GM12892 (cell line): ENCODE measurements around the gene OR4D11.

Source experiments
- POLR2A ChIP-seq: IDR thresholded peaks from 2 replicates; pipeline ENCODE4 v1.6.1; 2011; ENCODE audit warnings: low read depth, low read length, control low read depth
- POLR2AphosphoS5 ChIP-seq: IDR thresholded peaks from 2 replicates; pipeline ENCODE4 v1.6.1; 2011; ENCODE audit warnings: low read depth, low read length, control low read depth

DNA sequence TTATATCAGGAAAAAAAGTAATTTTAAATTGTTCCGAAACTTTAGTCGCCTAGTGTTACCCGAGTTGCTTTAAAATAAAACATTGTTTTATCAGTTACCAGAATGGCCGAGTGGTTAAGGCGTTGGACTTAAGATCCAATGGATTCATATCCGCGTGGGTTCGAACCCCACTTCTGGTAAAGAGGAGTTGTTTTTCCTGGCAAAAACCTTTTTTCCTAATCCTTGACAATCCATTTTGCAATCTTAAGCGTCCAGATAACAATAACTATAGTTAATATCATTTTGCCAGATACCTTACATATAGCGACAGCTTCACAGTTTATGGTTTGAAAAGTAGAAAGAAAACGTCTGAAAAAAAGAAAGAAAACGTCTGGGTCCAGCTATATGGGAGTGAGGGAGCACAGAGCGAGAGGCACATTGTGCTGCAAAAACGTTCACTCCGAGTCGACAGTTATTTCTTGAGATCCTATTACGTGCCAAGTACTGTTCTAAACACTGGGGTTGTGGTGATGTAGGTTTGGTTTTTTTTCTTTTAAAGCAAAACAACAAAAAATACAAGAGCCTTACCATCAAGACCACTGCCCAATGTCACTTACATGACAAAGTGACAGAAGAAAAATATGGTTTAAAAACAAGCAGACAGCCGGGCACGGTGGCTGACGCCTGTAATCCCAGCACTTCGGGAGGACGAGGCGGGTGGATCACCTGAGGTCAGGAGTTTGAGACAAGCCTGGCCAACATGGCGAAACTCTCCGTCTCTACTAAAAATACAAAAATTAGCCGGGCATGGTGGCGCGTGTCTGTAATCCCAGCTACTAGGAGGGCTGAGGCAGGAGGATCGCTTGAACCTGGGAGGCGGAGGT, 48.5 kb downstream of the OR4D11 start:
- TF ChIP-seq POLR2AphosphoS5 (no peak), POLR2A (no peak)
